Stimulated activated CD4-positive, alpha-beta T cell treated with anti-CD3 and anti-CD28 coated beads, Interleukin-1b, Interleukin-23, amount 100 ng/mL, for 1 hour (primary cell): ENCODE data around the gene ZBTB17.
"Not testable (repeated sequence)": the region's sequence is repeated elsewhere in the genome, so short reads cannot be mapped to it uniquely, and the experiment has no call there.

Experiments
- DNase-seq, 2 donors: peaks; one replicate each; pipeline ENCODE4 v3.0.0-alpha.2; 2020; ENCODE audit warnings: low read depth in 2 of 2

ZBTB17 gene

DNA sequence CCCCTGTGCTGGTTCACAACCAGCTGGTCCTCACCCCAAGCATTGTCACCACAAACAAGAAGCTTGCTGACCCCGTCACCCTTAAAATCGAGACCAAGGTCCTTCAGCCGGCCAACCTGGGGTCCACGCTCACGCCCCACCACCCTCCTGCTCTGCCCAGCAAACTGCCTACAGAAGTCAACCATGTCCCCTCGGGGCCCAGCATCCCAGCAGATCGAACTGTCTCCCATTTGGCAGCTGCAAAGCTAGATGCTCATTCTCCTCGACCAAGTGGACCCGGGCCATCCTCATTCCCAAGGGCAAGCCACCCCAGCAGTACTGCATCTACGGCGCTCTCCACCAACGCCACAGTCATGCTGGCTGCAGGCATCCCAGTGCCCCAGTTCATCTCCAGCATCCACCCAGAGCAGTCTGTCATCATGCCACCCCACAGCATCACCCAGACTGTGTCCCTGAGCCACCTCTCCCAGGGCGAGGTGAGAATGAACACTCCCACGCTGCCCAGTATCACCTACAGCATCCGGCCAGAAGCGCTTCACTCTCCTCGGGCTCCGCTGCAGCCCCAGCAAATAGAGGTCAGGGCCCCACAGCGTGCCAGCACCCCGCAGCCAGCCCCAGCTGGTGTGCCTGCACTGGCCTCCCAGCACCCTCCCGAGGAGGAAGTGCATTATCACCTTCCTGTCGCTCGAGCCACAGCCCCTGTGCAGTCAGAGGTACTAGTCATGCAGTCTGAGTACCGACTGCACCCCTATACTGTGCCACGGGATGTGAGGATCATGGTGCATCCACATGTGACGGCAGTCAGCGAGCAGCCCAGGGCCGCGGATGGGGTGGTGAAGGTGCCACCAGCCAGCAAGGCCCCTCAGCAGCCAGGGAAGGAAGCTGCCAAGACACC lies 40.6 kb downstream of the ZBTB17 start:
- no peak for DNase-seq

DNA sequence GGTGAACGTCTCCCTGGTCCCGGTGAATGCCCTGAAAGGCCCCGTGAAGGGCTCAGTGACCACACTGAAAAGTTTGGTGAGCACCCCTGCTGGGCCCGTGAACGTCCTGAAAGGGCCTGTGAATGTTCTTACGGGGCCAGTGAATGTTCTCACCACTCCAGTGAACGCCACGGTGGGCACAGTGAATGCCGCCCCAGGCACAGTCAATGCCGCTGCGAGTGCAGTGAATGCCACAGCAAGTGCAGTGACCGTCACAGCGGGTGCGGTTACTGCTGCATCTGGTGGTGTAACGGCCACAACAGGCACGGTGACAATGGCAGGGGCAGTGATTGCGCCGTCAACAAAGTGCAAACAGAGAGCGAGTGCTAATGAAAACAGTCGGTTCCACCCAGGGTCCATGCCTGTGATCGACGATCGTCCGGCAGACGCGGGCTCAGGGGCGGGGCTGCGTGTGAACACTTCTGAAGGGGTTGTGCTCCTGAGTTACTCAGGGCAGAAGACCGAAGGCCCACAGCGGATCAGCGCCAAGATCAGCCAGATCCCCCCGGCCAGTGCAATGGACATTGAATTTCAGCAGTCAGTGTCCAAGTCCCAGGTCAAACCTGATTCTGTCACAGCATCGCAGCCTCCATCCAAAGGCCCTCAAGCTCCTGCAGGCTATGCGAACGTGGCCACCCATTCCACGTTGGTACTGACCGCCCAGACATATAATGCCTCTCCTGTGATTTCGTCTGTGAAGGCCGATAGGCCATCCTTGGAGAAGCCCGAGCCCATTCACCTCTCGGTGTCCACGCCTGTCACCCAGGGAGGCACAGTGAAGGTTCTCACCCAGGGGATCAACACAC lies 41.5 kb downstream of the ZBTB17 start:
- no peak for DNase-seq

GRCh38 chr1:15933684-15934083 lies 42.2 kb downstream of the ZBTB17 start:
- DNase-seq = no peak

DNA sequence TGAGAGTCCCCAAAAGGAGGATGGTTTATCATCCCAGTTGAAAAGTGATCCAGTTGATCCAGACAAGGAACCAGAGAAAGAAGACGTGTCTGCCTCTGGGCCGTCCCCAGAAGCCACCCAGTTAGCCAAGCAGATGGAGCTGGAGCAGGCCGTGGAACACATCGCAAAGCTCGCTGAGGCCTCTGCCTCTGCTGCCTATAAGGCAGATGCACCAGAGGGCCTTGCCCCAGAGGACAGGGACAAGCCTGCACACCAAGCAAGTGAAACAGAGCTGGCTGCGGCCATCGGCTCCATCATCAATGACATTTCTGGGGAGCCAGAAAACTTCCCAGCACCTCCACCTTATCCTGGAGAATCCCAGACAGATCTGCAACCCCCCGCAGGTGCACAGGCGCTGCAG lies 43.3 kb downstream of the ZBTB17 start:
- DNase-seq = no peak

DNA sequence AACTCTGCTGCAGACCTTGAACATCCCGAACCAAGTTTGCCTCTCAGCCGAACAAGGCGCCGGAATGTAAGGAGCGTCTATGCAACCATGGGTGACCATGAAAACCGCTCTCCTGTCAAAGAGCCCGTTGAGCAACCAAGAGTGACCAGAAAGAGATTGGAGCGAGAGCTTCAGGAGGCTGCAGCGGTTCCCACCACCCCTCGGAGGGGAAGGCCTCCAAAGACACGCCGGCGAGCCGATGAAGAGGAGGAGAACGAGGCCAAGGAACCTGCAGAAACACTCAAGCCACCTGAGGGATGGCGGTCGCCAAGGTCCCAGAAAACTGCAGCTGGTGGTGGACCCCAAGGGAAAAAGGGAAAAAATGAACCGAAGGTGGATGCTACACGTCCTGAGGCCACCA lies 44.0 kb downstream of the ZBTB17 start:
- no peak for DNase-seq

DNA sequence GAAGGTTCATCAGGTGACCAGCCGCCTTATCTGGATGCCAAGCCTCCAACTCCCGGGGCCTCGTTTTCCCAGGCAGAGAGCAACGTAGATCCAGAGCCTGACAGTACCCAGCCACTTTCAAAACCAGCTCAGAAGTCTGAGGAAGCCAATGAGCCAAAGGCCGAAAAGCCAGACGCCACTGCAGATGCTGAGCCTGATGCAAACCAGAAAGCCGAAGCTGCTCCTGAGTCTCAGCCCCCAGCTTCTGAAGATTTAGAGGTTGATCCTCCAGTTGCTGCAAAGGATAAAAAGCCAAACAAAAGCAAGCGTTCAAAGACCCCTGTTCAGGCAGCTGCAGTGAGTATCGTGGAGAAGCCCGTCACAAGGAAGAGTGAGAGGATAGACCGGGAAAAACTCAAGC lies 44.5 kb downstream of the ZBTB17 start:
- DNase-seq = no peak

DNA sequence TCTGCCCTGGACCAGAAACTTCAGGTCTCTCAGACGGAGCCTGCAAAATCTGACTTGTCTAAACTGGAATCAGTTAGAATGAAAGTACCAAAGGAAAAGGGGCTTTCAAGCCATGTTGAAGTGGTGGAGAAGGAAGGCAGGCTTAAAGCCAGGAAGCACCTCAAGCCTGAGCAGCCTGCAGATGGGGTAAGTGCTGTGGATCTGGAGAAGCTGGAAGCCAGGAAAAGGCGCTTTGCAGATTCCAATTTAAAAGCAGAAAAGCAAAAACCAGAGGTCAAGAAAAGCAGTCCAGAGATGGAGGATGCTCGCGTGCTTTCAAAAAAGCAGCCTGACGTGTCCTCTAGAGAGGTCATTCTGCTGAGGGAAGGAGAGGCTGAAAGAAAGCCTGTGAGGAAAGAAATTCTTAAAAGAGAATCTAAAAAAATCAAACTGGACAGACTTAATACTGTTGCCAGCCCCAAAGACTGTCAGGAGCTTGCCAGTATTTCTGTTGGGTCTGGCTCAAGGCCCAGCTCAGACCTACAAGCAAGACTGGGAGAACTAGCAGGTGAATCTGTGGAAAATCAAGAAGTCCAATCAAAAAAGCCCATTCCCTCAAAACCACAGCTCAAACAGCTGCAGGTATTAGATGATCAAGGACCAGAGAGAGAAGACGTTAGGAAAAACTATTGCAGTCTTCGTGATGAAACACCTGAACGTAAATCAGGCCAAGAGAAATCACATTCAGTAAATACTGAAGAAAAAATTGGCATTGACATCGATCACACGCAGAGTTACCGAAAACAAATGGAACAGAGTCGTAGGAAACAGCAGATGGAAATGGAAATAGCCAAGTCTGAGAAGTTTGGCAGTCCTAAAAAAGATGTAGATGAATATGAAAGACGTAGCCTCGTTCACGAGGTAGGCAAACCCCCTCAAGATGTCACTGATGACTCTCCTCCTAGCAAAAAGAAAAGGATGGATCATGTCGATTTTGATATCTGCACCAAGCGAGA lies 46.6 kb downstream of the ZBTB17 start:
- no peak for DNase-seq

DNA sequence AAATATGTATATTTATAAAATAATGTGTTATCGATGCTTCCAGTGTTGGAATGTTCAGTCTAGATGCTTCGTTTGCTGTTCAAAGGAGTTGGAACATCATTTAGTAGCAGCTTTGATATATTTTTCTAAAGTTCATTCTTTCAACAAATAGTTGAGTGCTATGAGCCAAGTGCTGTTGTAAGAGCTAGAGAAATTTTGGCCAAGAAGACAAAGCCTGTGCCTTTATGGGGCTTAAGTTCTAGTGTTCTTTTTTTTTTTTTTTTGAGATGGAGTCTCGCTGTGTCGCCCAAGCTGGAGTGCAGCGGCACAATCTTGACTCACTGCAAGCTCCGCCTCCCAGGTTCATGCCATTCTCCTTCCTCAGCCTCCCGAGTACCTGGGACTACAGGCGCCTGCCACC lies 49.5 kb downstream of the ZBTB17 start:
- not testable (repeated sequence) for DNase-seq

GRCh38 chr1:15923241-15923640 lies 52.7 kb downstream of the ZBTB17 start:
- no peak for DNase-seq

DNA sequence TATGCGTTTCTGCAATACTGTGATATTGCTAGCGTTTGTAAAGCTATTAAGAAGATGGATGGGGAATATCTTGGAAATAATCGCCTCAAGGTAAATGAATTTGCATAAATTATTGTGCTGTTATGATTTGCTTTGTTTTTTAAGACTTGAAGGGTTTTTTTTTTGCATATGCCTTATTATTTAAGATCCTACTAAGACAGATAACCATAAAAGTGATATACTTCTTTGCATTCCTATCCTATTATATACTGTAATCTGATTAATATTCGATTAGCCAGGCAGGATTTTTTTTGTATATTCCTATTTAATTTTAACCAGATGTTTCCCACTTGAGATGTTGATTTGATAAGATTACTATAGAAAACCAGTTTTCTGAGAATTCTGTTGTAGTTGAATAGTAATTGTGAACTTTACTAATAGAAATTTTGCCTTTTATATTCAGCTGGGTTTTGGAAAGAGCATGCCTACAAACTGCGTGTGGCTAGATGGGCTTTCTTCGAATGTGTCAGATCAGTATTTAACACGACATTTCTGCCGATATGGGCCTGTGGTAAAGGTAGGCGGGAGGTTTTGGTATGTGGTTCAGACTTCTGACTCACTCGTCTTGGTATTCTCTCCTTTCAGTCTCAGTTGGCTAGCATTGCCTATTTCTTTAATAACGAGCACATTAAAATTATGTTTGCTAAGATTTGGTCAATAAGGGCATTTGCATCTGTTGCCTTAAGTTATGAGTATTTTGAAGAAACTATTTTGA lies 56.8 kb downstream of the ZBTB17 start:
- peak in 1 of 2 donors; percentile 13 for DNase-seq

- DNase-seq = no peak
These were observed 59.0 kb downstream of the ZBTB17 start for GRCh38 chr1:15916916-15917315.

DNA sequence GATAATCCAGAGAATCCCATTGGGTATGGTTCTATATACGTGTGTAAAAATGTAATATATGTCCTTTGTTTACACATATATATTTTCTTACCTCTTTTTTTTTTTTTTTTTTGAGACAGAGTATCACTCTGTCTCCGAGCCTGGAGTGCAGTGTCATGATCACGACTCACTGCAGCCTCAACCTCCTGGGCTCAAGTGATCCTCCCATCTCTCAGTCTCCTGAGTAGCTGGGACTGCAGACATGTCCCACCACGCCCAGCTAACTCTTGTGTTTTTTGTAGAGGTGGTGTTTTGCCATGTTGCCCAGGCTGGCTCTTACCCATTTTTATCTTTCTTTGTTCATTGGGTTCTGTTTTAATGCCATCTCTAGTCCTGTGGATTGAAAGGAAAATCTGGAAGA lies 59.5 kb downstream of the ZBTB17 start:
- no peak for DNase-seq

GRCh38 chr1:15915991-15916390 lies 59.9 kb downstream of the ZBTB17 start:
- no peak for DNase-seq

- DNase-seq = not testable (repeated sequence)
These were observed 62.3 kb downstream of the ZBTB17 start for GRCh38 chr1:15913607-15914006.

DNA sequence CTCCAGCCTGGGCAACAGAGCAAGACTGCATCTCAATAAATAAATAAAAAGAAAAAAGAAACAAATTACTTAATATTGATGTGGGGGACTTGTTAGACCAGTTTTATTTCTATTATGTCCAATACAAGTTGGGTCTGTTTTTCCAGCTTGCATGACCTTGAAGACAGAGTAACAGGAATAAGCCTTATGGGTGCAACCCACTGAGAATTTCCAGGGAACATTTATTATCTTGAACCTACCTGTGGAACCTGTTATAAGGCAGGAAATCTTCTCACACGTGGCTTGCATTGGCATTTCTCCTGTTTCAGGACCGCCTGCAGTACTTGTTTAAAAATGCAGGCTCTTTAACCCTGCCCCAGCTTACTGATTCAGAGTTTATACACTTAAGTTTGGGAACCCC lies 64.0 kb downstream of the ZBTB17 start:
- no peak for DNase-seq

- DNase-seq = no peak
These were observed 64.8 kb downstream of the ZBTB17 start for GRCh38 chr1:15911141-15911540.

GRCh38 chr1:15908597-15908996 lies 67.3 kb downstream of the ZBTB17 start:
- DNase-seq = no peak

DNA sequence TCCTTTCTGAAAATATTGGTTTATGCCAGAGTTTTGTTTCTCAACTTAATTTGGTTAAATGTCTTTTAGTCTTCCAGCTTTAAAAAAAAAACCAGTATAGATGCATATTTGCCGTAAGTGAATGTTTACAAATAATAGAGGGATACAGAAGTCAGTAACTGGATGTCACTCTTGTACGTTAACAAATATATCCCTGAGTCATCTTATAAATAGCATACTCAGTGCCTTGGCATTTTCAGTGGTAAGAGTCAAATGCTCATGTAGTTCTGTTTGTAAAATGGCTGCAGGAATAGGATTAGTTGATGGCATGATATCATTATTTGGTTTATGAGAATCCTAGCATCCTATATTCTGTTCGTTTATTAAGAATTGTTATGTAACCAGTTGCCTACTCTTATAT lies 73.0 kb downstream of the ZBTB17 start:
- DNase-seq = no peak

DNA sequence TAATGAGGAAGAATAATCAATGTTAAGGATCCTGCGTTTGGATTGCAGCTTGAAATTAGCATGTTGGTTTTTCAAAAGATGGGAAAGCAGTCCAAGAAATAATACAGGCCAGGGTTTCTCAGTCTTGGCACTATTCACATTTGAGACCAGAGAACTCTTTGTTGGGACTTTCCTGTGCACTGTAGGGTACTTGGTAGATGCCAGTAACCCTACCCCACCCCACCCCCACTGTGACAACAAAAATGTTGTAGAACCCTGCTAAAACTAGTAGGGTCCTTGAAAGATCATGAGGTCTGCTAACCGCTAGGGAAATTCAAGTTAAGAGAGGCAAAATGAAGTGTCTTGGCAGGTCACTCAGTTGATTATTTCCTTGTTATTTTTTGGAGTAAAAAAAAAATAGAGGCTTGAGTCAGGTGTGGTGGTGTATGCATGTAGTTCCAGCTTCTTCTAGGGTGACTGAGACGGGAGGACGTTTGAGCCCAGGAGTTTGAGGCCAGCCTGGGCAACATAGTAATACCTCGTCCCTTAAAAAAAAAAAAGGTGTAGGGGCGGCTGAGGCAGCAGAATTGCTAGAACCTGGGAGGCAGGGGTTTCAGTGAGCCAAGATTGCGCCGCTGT lies 75.1 kb downstream of the ZBTB17 start:
- DNase-seq = no peak

DNA sequence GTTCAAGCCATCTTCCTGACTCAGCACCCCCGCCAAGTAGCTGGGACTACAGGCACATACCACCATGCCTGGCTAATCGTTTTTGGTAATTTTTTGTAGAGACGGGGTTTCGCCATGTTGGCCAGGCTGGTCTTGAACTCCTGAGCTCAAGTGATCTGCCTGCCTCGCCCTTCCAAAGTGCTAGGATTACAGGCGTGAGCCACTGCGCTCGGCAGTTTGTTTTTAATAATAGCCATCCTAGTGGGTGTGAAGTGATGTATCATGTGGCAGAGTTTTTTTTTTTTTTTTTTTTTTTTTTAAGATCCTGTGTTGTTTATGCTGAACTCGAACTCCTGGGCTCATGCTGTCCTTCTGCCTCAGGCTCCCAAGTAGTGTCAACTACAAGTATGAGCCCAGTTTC lies 76.6 kb downstream of the ZBTB17 start:
- DNase-seq = no peak
